ENCODE measurements around the gene RBP7.

- TF ChIP-seq, protein P1, sequence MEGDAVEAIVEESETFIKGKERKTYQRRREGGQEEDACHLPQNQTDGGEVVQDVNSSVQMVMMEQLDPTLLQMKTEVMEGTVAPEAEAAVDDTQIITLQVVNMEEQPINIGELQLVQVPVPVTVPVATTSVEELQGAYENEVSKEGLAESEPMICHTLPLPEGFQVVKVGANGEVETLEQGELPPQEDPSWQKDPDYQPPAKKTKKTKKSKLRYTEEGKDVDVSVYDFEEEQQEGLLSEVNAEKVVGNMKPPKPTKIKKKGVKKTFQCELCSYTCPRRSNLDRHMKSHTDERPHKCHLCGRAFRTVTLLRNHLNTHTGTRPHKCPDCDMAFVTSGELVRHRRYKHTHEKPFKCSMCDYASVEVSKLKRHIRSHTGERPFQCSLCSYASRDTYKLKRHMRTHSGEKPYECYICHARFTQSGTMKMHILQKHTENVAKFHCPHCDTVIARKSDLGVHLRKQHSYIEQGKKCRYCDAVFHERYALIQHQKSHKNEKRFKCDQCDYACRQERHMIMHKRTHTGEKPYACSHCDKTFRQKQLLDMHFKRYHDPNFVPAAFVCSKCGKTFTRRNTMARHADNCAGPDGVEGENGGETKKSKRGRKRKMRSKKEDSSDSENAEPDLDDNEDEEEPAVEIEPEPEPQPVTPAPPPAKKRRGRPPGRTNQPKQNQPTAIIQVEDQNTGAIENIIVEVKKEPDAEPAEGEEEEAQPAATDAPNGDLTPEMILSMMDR (IDR thresholded peaks at IDR 0.05; ENCODE audit: insufficient read depth, low read length) = no peak
- TF ChIP-seq GABPA (IDR thresholded peaks at IDR 0.05; ENCODE audit: low read depth) (no peak), POLR2AphosphoS5 (IDR thresholded peaks at IDR 0.05; ENCODE audit: low read depth) (no peak), REST (IDR thresholded peaks at IDR 0.05; ENCODE audit: insufficient replicate concordance, low read depth) (no peak)
Observed at GRCh38 chr1:10064416-10065343, 67.7 kb downstream of the RBP7 start.
